DOHH2 (cell line): ENCODE results near the gene RETREG1.

ENCODE experiments used
- H3F3A ChIP-seq: fragments of 200-600 bp; sonication (generic), shearing (Covaris generic); 2 replicates; pipeline ENCODE4 v1.6.0; 2016; ENCODE audit warnings: antibody characterized with exemption, mild to moderate bottlenecking; ENCODE audit not compliant: control insufficient read depth, insufficient read depth
- H3K27ac ChIP-seq: fragments of 200-600 bp; sonication (generic); 2 replicates; pipeline ENCODE4 v1.5.1; 2014; ENCODE audit warnings: low read depth, mild to moderate bottlenecking, low read length, moderate library complexity
- H3K27me3 ChIP-seq: fragments of 200-600 bp; sonication (generic); 2 replicates; pipeline ENCODE4 v1.6.1; 2014; ENCODE audit warnings: mild to moderate bottlenecking, low read length, mixed read lengths; ENCODE audit not compliant: control insufficient read depth
- H3K36me3 ChIP-seq: fragments of 200-600 bp; sonication (generic); 2 replicates; pipeline ENCODE4 v1.6.1; 2014; ENCODE audit warnings: mild to moderate bottlenecking, low read length, moderate library complexity, mixed read lengths; ENCODE audit not compliant: control insufficient read depth
- H3K4me1 ChIP-seq: fragments of 200-600 bp; sonication (generic); 2 replicates; pipeline ENCODE4 v1.6.1; 2014; ENCODE audit warnings: mild to moderate bottlenecking, low read length, mixed read lengths; ENCODE audit not compliant: control insufficient read depth
- H3K4me2 ChIP-seq: fragments of 200-600 bp; sonication (generic); 2 replicates; pipeline ENCODE4 v1.6.0; 2014; ENCODE audit warnings: mild to moderate bottlenecking, low read length, moderate library complexity
- H3K4me3 ChIP-seq: fragments of 200-600 bp; sonication (generic); 2 replicates; pipeline ENCODE4 v1.5.1; 2014; ENCODE audit warnings: mild to moderate bottlenecking, low read length, mixed read lengths
- H3K79me2 ChIP-seq: fragments of 200-600 bp; sonication (generic); 2 replicates; pipeline ENCODE4 v1.6.1; 2014; ENCODE audit warnings: mild to moderate bottlenecking, low read length, mixed read lengths; ENCODE audit not compliant: control insufficient read depth
- H3K9me2 ChIP-seq: fragments of 200-600 bp; sonication (generic); replicated peaks from 2 replicates; pipeline ENCODE4 v1.6.1; 2014; ENCODE audit warnings: mild to moderate bottlenecking, low read length, mixed read lengths; ENCODE audit not compliant: control insufficient read depth
- H3K9me3 ChIP-seq: fragments of 200-600 bp; sonication (generic); 2 replicates; pipeline ENCODE4 v1.6.1; 2014; ENCODE audit warnings: antibody characterized with exemption, low read length, mixed read lengths; ENCODE audit not compliant: control insufficient read depth, insufficient read depth
- H4K20me1 ChIP-seq: fragments of 200-600 bp; sonication (generic); 2 replicates; pipeline ENCODE4 v1.6.0; 2014; ENCODE audit warnings: low read depth, mild to moderate bottlenecking, antibody characterized with exemption, low read length, moderate library complexity; ENCODE audit not compliant: control insufficient read depth, insufficient read depth
- CTCF ChIP-seq: fragments of 200-600 bp; sonication (generic); IDR thresholded peaks from one replicate; pipeline ENCODE4 v1.5.1; 2014; ENCODE audit warnings: antibody characterized with exemption, mild to moderate bottlenecking, low read depth, low read length; ENCODE audit not compliant: poor library complexity, severe bottlenecking
- EZH2phosphoT487 ChIP-seq: fragments of 200-600 bp; sonication (generic); IDR thresholded peaks from 2 replicates; pipeline ENCODE4 v1.6.1; 2017; ENCODE audit warnings: borderline replicate concordance, mild to moderate bottlenecking, antibody characterized with exemption, low read length, moderate library complexity, mixed read lengths

Gene RETREG1

GRCh38 chr5:16644301-16644889, 27.6 kb upstream of the RETREG1 start:
- H3K27me3 ChIP-seq = no peaks in the 10 kb centered on the region
- no peaks in the 10 kb centered on the region for H3K9me2 ChIP-seq
- H3K4me3 ChIP-seq = no peak overlapping the region
- no peaks in the 10 kb centered on the region for H3K79me2 ChIP-seq
- H3F3A ChIP-seq = no peaks in the 10 kb centered on the region
- no peaks in the 10 kb centered on the region for H3K4me1 ChIP-seq
- no peak overlapping the region for H3K4me2 ChIP-seq
- TF ChIP-seq CTCF = no peak
- no peak for TF ChIP-seq EZH2phosphoT487
- no peaks in the 10 kb centered on the region for H3K9me3 ChIP-seq
- H3K36me3 ChIP-seq = no peaks in the 10 kb centered on the region
- H3K27ac ChIP-seq = no peak overlapping the region
- no peaks in the 10 kb centered on the region for H4K20me1 ChIP-seq

GRCh38 chr5:16642867-16643266, 26.1 kb upstream of the RETREG1 start:
- Histone ChIP-seq H3K9me3 (no peaks in the 10 kb centered on the region), H3K27me3 (no peaks in the 10 kb centered on the region)

GRCh38 chr5:16639206-16639605, 22.4 kb upstream of the RETREG1 start:
- H3K4me1 ChIP-seq = no peaks in the 10 kb centered on the region
- H3K36me3 ChIP-seq = no peaks in the 10 kb centered on the region
- no peak for TF ChIP-seq EZH2phosphoT487
- TF ChIP-seq CTCF = no peak
- no peaks in the 10 kb centered on the region for H3K79me2 ChIP-seq
- no peak overlapping the region for H3K27ac ChIP-seq
- H3K9me2 ChIP-seq = no peaks in the 10 kb centered on the region
- H3K9me3 ChIP-seq = no peaks in the 10 kb centered on the region
- H3K27me3 ChIP-seq = no peaks in the 10 kb centered on the region
- no peaks in the 10 kb centered on the region for H4K20me1 ChIP-seq
- no peaks in the 10 kb centered on the region for H3F3A ChIP-seq
- no peak overlapping the region for H3K4me3 ChIP-seq
- no peak overlapping the region for H3K4me2 ChIP-seq

More at GRCh38 chr5:16642867-16643266, 26.1 kb upstream of the RETREG1 start:
- no peaks in the 10 kb centered on the region for H3K9me2 ChIP-seq
- H4K20me1 ChIP-seq = no peaks in the 10 kb centered on the region
- no peaks in the 10 kb centered on the region for H3K79me2 ChIP-seq
- no peak overlapping the region for H3K4me2 ChIP-seq
- no peaks in the 10 kb centered on the region for H3K4me1 ChIP-seq
- no peak overlapping the region for H3K4me3 ChIP-seq
- H3K27ac ChIP-seq = no peak overlapping the region
- no peaks in the 10 kb centered on the region for H3K36me3 ChIP-seq
- H3F3A ChIP-seq = no peaks in the 10 kb centered on the region
- TF ChIP-seq CTCF = no peak
- TF ChIP-seq EZH2phosphoT487 = no peak
